ENCODE data around the gene ACYP2.

DNA sequence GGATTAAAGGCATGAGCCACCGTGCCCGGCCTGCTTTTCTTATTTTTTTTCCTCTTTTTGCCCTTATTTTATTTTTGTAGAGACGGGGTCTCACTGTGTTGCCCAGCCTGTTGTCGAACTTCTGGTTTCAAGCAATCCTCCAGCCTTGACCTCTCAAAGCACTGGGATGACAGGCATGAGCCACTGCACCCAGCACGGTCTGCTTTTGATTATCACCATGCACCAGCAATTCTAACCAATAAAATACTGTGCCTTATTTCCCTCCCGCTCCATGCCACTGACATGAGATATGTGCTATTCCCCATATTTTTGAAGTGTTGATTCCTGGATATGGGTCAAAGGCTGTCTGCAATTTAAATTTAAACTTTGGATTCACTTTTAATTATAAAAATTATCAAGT, 42.9 kb downstream of the ACYP2 start:
- TF ChIP-seq, protein P1, sequence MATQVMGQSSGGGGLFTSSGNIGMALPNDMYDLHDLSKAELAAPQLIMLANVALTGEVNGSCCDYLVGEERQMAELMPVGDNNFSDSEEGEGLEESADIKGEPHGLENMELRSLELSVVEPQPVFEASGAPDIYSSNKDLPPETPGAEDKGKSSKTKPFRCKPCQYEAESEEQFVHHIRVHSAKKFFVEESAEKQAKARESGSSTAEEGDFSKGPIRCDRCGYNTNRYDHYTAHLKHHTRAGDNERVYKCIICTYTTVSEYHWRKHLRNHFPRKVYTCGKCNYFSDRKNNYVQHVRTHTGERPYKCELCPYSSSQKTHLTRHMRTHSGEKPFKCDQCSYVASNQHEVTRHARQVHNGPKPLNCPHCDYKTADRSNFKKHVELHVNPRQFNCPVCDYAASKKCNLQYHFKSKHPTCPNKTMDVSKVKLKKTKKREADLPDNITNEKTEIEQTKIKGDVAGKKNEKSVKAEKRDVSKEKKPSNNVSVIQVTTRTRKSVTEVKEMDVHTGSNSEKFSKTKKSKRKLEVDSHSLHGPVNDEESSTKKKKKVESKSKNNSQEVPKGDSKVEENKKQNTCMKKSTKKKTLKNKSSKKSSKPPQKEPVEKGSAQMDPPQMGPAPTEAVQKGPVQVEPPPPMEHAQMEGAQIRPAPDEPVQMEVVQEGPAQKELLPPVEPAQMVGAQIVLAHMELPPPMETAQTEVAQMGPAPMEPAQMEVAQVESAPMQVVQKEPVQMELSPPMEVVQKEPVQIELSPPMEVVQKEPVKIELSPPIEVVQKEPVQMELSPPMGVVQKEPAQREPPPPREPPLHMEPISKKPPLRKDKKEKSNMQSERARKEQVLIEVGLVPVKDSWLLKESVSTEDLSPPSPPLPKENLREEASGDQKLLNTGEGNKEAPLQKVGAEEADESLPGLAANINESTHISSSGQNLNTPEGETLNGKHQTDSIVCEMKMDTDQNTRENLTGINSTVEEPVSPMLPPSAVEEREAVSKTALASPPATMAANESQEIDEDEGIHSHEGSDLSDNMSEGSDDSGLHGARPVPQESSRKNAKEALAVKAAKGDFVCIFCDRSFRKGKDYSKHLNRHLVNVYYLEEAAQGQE (IDR thresholded peaks at IDR 0.05; ENCODE audit: insufficient read depth in 1 of 2, low read depth in 2 of 2, low read length in 2 of 2): no peak
- TF ChIP-seq POLR2AphosphoS5 (IDR thresholded peaks at IDR 0.05; ENCODE audit: low read depth, low read length) (no peak), TAF1 (IDR thresholded peaks at IDR 0.05; ENCODE audit: borderline replicate concordance, insufficient read depth, low read length) (no peak)

Measured in PFSK-1 (cell line).